Memory B cell (primary cell): ENCODE measurements around the gene FKBP11.
"Not testable (repeated sequence)": the region's sequence is repeated elsewhere in the genome, so short reads cannot be mapped to it uniquely, and the experiment has no call there.

Experiments
- ATAC-seq: fragments of 150-1000 bp; cut with Tn5 transposase; 2 replicates; pipeline ENCODE4 v1.10.0; 2021; ENCODE audit warnings: low read depth, mild to moderate bottlenecking, moderate library complexity
- DNase-seq, 2 donors: peaks; one replicate each; pipeline ENCODE4 v3.0.0; 2022; ENCODE audit warnings: low spot score in 2 of 2
- H3K27ac Mint-ChIP-seq: one replicate; pipeline ENCODE4 v1.8.0; 2022; ENCODE audit warnings: mild to moderate bottlenecking, moderate library complexity, mixed read lengths
- H3K27me3 Mint-ChIP-seq: one replicate; pipeline ENCODE4 v1.8.0; 2022; ENCODE audit warnings: mixed read lengths
- H3K36me3 Mint-ChIP-seq: one replicate; pipeline ENCODE4 v1.8.0; 2022; ENCODE audit warnings: mild to moderate bottlenecking, mixed read lengths
- H3K4me1 Mint-ChIP-seq: one replicate; pipeline ENCODE4 v1.8.0; 2022; ENCODE audit warnings: mixed read lengths
- H3K4me3 Mint-ChIP-seq: one replicate; pipeline ENCODE4 v1.8.0; 2022; ENCODE audit warnings: mild to moderate bottlenecking, moderate library complexity, mixed read lengths
- H3K9me3 Mint-ChIP-seq: one replicate; pipeline ENCODE4 v1.8.0; 2022; ENCODE audit warnings: mixed read lengths

FKBP11 gene

GRCh38 chr12:48875944-48876515 lies 49.3 kb downstream of the FKBP11 start:
- no peaks in the 10 kb centered on the region for H3K9me3 Mint-ChIP-seq
- ATAC-seq = no peak
- peaks cover 12% of the 10 kb centered on the region for H3K27me3 Mint-ChIP-seq

GRCh38 chr12:48873534-48873933 lies 51.8 kb downstream of the FKBP11 start:
- not testable (repeated sequence) for H3K36me3 Mint-ChIP-seq

More at GRCh38 chr12:48875944-48876515, 49.3 kb downstream of the FKBP11 start:
- Mint-ChIP-seq H3K4me1 (peaks cover 4% of the 10 kb centered on the region), H3K4me3 (no peak overlapping the region), H3K27ac (no peak overlapping the region), H3K36me3 (no peaks in the 10 kb centered on the region)
- DNase-seq = no peak

GRCh38 chr12:48873096-48873495 lies 52.2 kb downstream of the FKBP11 start:
- Mint-ChIP-seq H3K36me3 (no peaks in the 10 kb centered on the region), H3K4me1 (no peaks in the 10 kb centered on the region), H3K27me3 (peaks cover 2% of the 10 kb centered on the region), H3K9me3 (no peaks in the 10 kb centered on the region), H3K27ac (no peak overlapping the region), H3K4me3 (no peak overlapping the region)
- ATAC-seq (no peak), DNase-seq (no peak)

More at GRCh38 chr12:48873534-48873933, 51.8 kb downstream of the FKBP11 start:
- not testable (repeated sequence) for H3K4me3 Mint-ChIP-seq, H3K27me3 Mint-ChIP-seq, DNase-seq, H3K27ac Mint-ChIP-seq, ATAC-seq, H3K9me3 Mint-ChIP-seq, H3K4me1 Mint-ChIP-seq
